GM20000 (cell line): ENCODE results near the gene EIF3K.
"Not testable (repeated sequence)": the region's sequence is repeated elsewhere in the genome, so short reads cannot be mapped to it uniquely, and the experiment has no call there.

Source experiments
- DNase-seq: peaks from one replicate; pipeline ENCODE4 v3.0.0; 2012; ENCODE audit warnings: low spot score
- CTCF ChIP-seq: IDR thresholded peaks from 2 replicates; pipeline ENCODE4 v1.5.1; 2012; ENCODE audit warnings: mild to moderate bottlenecking, control low read depth; ENCODE audit errors: extremely low read depth, missing control alignments

The EIF3K gene

GRCh38 chr19:38618590-38619360 is at the start of gene EIF3K:
TSS of gene EIF3K (plus strand) at chr19:38619188. CDS start at chr19:38619269, 81 bp downstream.
- peak; percentile 97 for DNase-seq
- TF ChIP-seq CTCF, result no peak

GRCh38 chr19:38569368-38569983 is 49.5 kb upstream of the EIF3K start:
- no peak for TF ChIP-seq CTCF
- DNase-seq, result no peak

GRCh38 chr19:38571682-38572081 is 47.3 kb upstream of the EIF3K start:
- no peak for TF ChIP-seq CTCF
- DNase-seq, result no peak

GRCh38 chr19:38577826-38578225 is 41.2 kb upstream of the EIF3K start:
- no peak for DNase-seq
- no peak for TF ChIP-seq CTCF

GRCh38 chr19:38579304-38579703 is 39.7 kb upstream of the EIF3K start:
- not testable (repeated sequence) for DNase-seq

GRCh38 chr19:38580080-38580479 is 38.9 kb upstream of the EIF3K start:
- DNase-seq, result no peak

GRCh38 chr19:38583219-38583984 is 35.6 kb upstream of the EIF3K start:
- TF ChIP-seq CTCF, result no peak
- peak; percentile 80 for DNase-seq

More at GRCh38 chr19:38580080-38580479, 38.9 kb upstream of the EIF3K start:
- no peak for TF ChIP-seq CTCF

- no peak for TF ChIP-seq CTCF
Measured at GRCh38 chr19:38583985-38584305, 35.0 kb upstream of the EIF3K start.

More at GRCh38 chr19:38583985-38584305, 35.0 kb upstream of the EIF3K start:
- DNase-seq, result no peak
